Gastroesophageal sphincter (tissue), 4 donors: ENCODE results near the gene CLCN2. TPM values are rescaled to one million over a fixed set of nuclear protein-coding genes. Genes with fewer than 3 reads are reported as not detected.

Experiments used
- ATAC-seq: fragments of 150-250 bp; one replicate; pipeline ENCODE4 v1.9.1; 2016; ENCODE audit warnings: mild to moderate bottlenecking, moderate library complexity
- H3K27ac ChIP-seq, 4 donors: fragments of 200-600 bp; sonication (generic) in 3 of 4; 1 replicate in 3 of 4; 2 replicates in 1 of 4; pipeline ENCODE4 v1.5.1; 2016 to 2019
- H3K27me3 ChIP-seq: fragments of 200-600 bp; sonication (generic); one replicate; pipeline ENCODE4 v1.5.1; 2019
- H3K36me3 ChIP-seq, 2 donors: fragments of 200-600 bp; sonication (generic); one replicate each; pipeline ENCODE4 v1.5.1; 2019; ENCODE audit warnings: control low read depth in 1 of 2
- H3K4me1 ChIP-seq, 3 donors: fragments of 200-600 bp; sonication (generic); 1 replicate in 2 of 3; 2 replicates in 1 of 3; pipeline ENCODE4 v1.5.1; 2016 to 2019; ENCODE audit warnings: control low read depth in 2 of 3
- H3K4me3 ChIP-seq, 2 donors: fragments of 200-600 bp; sonication (generic); one replicate each; pipeline ENCODE4 v1.5.1; 2019; ENCODE audit warnings: mild to moderate bottlenecking in 1 of 2, moderate library complexity in 1 of 2
- H3K9me3 ChIP-seq, 3 donors: fragments of 200-600 bp; sonication (generic); one replicate each; pipeline ENCODE4 v1.5.1; 2017 to 2019; ENCODE audit warnings: control low read depth in 2 of 3
- CTCF ChIP-seq, 4 experiments: fragments of 200-600 bp in 2 of 4; fragments of 450-650 bp in 2 of 4; sonication (generic) in 1 of 4; IDR thresholded peaks; one replicate each; pipeline ENCODE4 v1.5.1; 2017 to 2019; ENCODE audit warnings: antibody characterized with exemption in 4 of 4, mild to moderate bottlenecking in 2 of 4, moderate library complexity in 2 of 4
- EP300 ChIP-seq: sonication (generic); formaldehyde crosslinking; IDR thresholded peaks from one replicate; pipeline ENCODE4 v1.6.1; 2017; ENCODE audit warnings: antibody characterized with exemption, mild to moderate bottlenecking
- POLR2A ChIP-seq, 2 donors: fragments of 450-650 bp; IDR thresholded peaks; one replicate each; pipeline ENCODE4 v1.6.1; 2017; ENCODE audit warnings: antibody characterized with exemption in 2 of 2, mild to moderate bottlenecking in 2 of 2, moderate library complexity in 1 of 2
- POLR2AphosphoS5 ChIP-seq: sonication (generic); formaldehyde crosslinking; IDR thresholded peaks from one replicate; pipeline ENCODE4 v1.6.1; 2017; ENCODE audit warnings: antibody characterized with exemption
- WGBS, 2 donors: methylation state at CpG; one replicate each; pipeline ENCODE4 v1.1.5; 2018; ENCODE audit warnings: low coverage in 1 of 2; 5-methylcytosine and 5-hydroxymethylcytosine counted together
- total RNA-seq, 4 donors: library from RNA; depleted of rRNA; stranded (reverse); fragments of >200 nt; gene quantifications; one replicate each; pipeline ENCODE4 v1.1.0, GENCODE V29; 2016

The CLCN2 gene
- total RNA-seq, 4 donors from 2014 or later, result 2.0 to 6.8 (median 2.3) TPM

- peaks cover 0 to 30% of the 10 kb centered on the region in 2 donors for H3K36me3 ChIP-seq
- no peak overlapping the region for H3K4me3 ChIP-seq
- H3K4me1 ChIP-seq, result no peaks in the 10 kb centered on the region
- WGBS, 2 donors, result 71% methylated on average over 1 of the region's 8 CpGs; no CpG with 5 or more reads in 1 of the 2 donors
- peaks cover 10% of the 10 kb centered on the region for H3K27me3 ChIP-seq
- no peak overlapping the region for H3K27ac ChIP-seq
- no peak for TF ChIP-seq POLR2AphosphoS5
- H3K9me3 ChIP-seq, result no peaks in the 10 kb centered on the region
- no peak for ATAC-seq
These were observed 27.5 kb upstream of the CLCN2 start for GRCh38 chr3:184388936-184389230.

GRCh38 chr3:184388164-184388935, 26.9 kb upstream of the CLCN2 start:
- Histone ChIP-seq H3K4me3 (no peak overlapping the region), H3K36me3 (peaks cover 0 to 31% of the 10 kb centered on the region in 2 donors), H3K27ac (no peak overlapping the region), H3K27me3 (peaks cover 10% of the 10 kb centered on the region), H3K4me1 (no peaks in the 10 kb centered on the region), H3K9me3 (no peaks in the 10 kb centered on the region)
- TF ChIP-seq POLR2A (IDR thresholded peaks at IDR 0.05) (no peak), CTCF (IDR thresholded peaks at IDR 0.05) (no peak), EP300 (no peak), POLR2AphosphoS5 (no peak)
- WGBS, 2 donors, result 63 to 79% methylated on average over 4 of the region's 8 CpGs
- no peak for ATAC-seq

GRCh38 chr3:184387174-184387714, 25.8 kb upstream of the CLCN2 start:
- TF ChIP-seq POLR2A (IDR thresholded peaks at IDR 0.05), result no peak
- no peak for TF ChIP-seq EP300
- TF ChIP-seq POLR2AphosphoS5, result no peak
- TF ChIP-seq CTCF (IDR thresholded peaks at IDR 0.05), result no peak
- WGBS, 2 donors, result 80 to 93% methylated on average over 1 to 3 of the region's 12 CpGs

GRCh38 chr3:184386047-184386806, 24.8 kb upstream of the CLCN2 start:
- WGBS, 2 donors, result 60% methylated on average over 5 of the region's 37 CpGs; no CpG with 5 or more reads in 1 of the 2 donors
- TF ChIP-seq POLR2A (IDR thresholded peaks at IDR 0.05), result no peak
- no peak for TF ChIP-seq EP300
- no peak for TF ChIP-seq POLR2AphosphoS5
- no peak for TF ChIP-seq CTCF (IDR thresholded peaks at IDR 0.05)
- no peaks in the 10 kb centered on the region for H3K9me3 ChIP-seq
- H3K27ac ChIP-seq, result no peak overlapping the region
- ATAC-seq, result no peak
- H3K4me3 ChIP-seq, result no peak overlapping the region
- H3K27me3 ChIP-seq, result peaks cover 21% of the 10 kb centered on the region
- H3K4me1 ChIP-seq, result peaks cover 0 to 7% (median 4%) of the 10 kb centered on the region in 3 donors
- H3K36me3 ChIP-seq, result peaks cover 0 to 39% of the 10 kb centered on the region in 2 donors

More at GRCh38 chr3:184387174-184387714, 25.8 kb upstream of the CLCN2 start:
- no peaks in the 10 kb centered on the region for H3K9me3 ChIP-seq
- no peak overlapping the region for H3K4me3 ChIP-seq
- H3K27ac ChIP-seq, result no peak overlapping the region
- no peaks in the 10 kb centered on the region for H3K4me1 ChIP-seq
- H3K27me3 ChIP-seq, result peaks cover 11% of the 10 kb centered on the region
- peaks cover 0 to 39% of the 10 kb centered on the region in 2 donors for H3K36me3 ChIP-seq
- ATAC-seq, result no peak

- TF ChIP-seq POLR2AphosphoS5, result no peak
- ATAC-seq, result no peak
- peaks cover 0 to 39% of the 10 kb centered on the region in 2 donors for H3K36me3 ChIP-seq
- H3K4me3 ChIP-seq, result no peak overlapping the region
- H3K4me1 ChIP-seq, result peaks cover 0 to 18% (median 11%) of the 10 kb centered on the region in 3 donors
- H3K27ac ChIP-seq, result no peak overlapping the region
- WGBS, 2 donors, result no CpG with 5 or more reads among the region's 8 CpGs
- H3K27me3 ChIP-seq, result peaks cover 32% of the 10 kb centered on the region
- H3K9me3 ChIP-seq, result no peaks in the 10 kb centered on the region
These were observed 23.5 kb upstream of the CLCN2 start for GRCh38 chr3:184384856-184385422.
